HepG2 (cell line): ENCODE data around the gene BRPF1. TPM values are rescaled to one million over a fixed set of nuclear protein-coding genes. Genes with fewer than 3 reads are reported as not detected.

Experiments used
- ERF ChIP-seq: IDR thresholded peaks from 2 replicates; pipeline ENCODE4 v1.6.1; 2018; ENCODE audit warnings: missing biosample characterization, missing genetic modification reagents
- KDM5A ChIP-seq: fragments of 200-600 bp; sonication (generic); IDR thresholded peaks from 2 replicates; pipeline ENCODE4 v1.7.0; 2018; ENCODE audit warnings: antibody characterized with exemption, mild to moderate bottlenecking, low read length, borderline replicate concordance
- KLF9 ChIP-seq: IDR thresholded peaks from 2 replicates; pipeline ENCODE4 v1.6.1; 2016; ENCODE audit warnings: low read depth
- MED8 ChIP-seq: sonication (generic); formaldehyde crosslinking; IDR thresholded peaks from 2 replicates; pipeline ENCODE4 v1.8.1; 2023; ENCODE audit warnings: mild to moderate bottlenecking, missing genetic modification reagents; ENCODE audit not compliant: insufficient replicate concordance
- SATB2 ChIP-seq: sonication (generic); formaldehyde crosslinking; IDR thresholded peaks from 2 replicates; pipeline ENCODE4 v1.5.0; 2020; ENCODE audit warnings: missing genetic modification reagents
- SP2 ChIP-seq: sonication (generic); formaldehyde crosslinking; IDR thresholded peaks from 2 replicates; pipeline ENCODE4 v1.5.1; 2020; ENCODE audit warnings: mild to moderate bottlenecking, missing genetic modification reagents
- SRSF1 ChIP-seq: fragments of 200-400 bp; formaldehyde crosslinking; optimal IDR thresholded peaks from 2 replicates; pipeline ENCODE3; 2017; ENCODE audit warnings: mild to moderate bottlenecking, low read depth, low read length, moderate library complexity
- ZBTB3 ChIP-seq: sonication (generic); formaldehyde crosslinking; IDR thresholded peaks from 2 replicates; pipeline ENCODE4 v1.4.0; 2020; ENCODE audit warnings: low read depth, mild to moderate bottlenecking, moderate library complexity, missing genetic modification reagents, borderline replicate concordance
- ZMAT3 ChIP-seq: sonication (generic); formaldehyde crosslinking; conservative IDR thresholded peaks from 2 replicates; pipeline ENCODE4 v1.7.0; 2021; ENCODE audit warnings: missing genetic modification reagents
- ZNF160 ChIP-seq: sonication (generic); formaldehyde crosslinking; IDR thresholded peaks from 2 replicates; pipeline ENCODE4 v1.8.0; 2022; ENCODE audit warnings: mild to moderate bottlenecking, inconsistent platforms, missing genetic modification reagents
- ZNF224 ChIP-seq: sonication (generic); formaldehyde crosslinking; IDR thresholded peaks from 2 replicates; pipeline ENCODE4 v1.5.0; 2020; ENCODE audit warnings: mild to moderate bottlenecking, missing genetic modification reagents
- ZNF317 ChIP-seq: sonication (generic); formaldehyde crosslinking; IDR thresholded peaks from 2 replicates; pipeline ENCODE4 v1.5.0; 2020; ENCODE audit warnings: mild to moderate bottlenecking, missing genetic modification reagents
- ZNF552 ChIP-seq: sonication (generic); formaldehyde crosslinking; IDR thresholded peaks from 2 replicates; pipeline ENCODE4 v1.9.0; 2022; ENCODE audit warnings: missing genetic modification reagents, mild to moderate bottlenecking, borderline replicate concordance
- ZNF569 ChIP-seq: sonication (generic); formaldehyde crosslinking; IDR thresholded peaks from 2 replicates; pipeline ENCODE4 v1.5.0; 2020; ENCODE audit warnings: mild to moderate bottlenecking, missing genetic modification reagents, moderate library complexity, borderline replicate concordance
- ZNF709 ChIP-seq: sonication (generic); formaldehyde crosslinking; IDR thresholded peaks from 2 replicates; pipeline ENCODE4 v1.5.0; 2020; ENCODE audit warnings: mild to moderate bottlenecking, missing genetic modification reagents
- ZSCAN22 ChIP-seq: sonication (generic); formaldehyde crosslinking; IDR thresholded peaks from 2 replicates; pipeline ENCODE4 v1.4.0; 2020; ENCODE audit warnings: mild to moderate bottlenecking, missing genetic modification reagents
- polyA plus RNA-seq, 8 experiments: library from polyadenylated mRNA; depleted of rRNA in 3 of 8; stranded (reverse) in 7 of 8; unstranded in 1 of 8; fragments of >200 nt; fragmentation: Illumina TruSeq in 4 of 8; extraction: Trizol in 4 of 8; gene quantifications; 2 replicates each; pipeline versions ENCODE4 v1.2.1 to v1.2.3, GENCODE V29; 2011 to 2016; ENCODE audit warnings: low read depth in 4 of 8, missing spikeins in 1 of 8, mixed read lengths in 1 of 8; ENCODE audit not compliant: insufficient read depth in 1 of 8
- total RNA-seq, 5 experiments: library from RNA; depleted of rRNA; stranded (reverse); fragments of >200 nt; fragmentation: Illumina TruSeq; extraction: Trizol; gene quantifications; 2 replicates each; pipeline ENCODE4 v1.2.3, GENCODE V29; 2016; ENCODE audit warnings: low read depth in 1 of 5
- TF ChIP-seq, protein P1 (sequence below): IDR thresholded peaks from 2 replicates; pipeline ENCODE4 v1.6.1; 2018; ENCODE audit warnings: missing genetic modification reagents
- TF ChIP-seq, protein P2 (sequence below): sonication (generic); formaldehyde crosslinking; IDR thresholded peaks from 2 replicates; pipeline ENCODE4 v1.4.0; 2020; ENCODE audit warnings: missing genetic modification reagents
- TF ChIP-seq, protein P3 (sequence below): sonication (generic); formaldehyde crosslinking; IDR thresholded peaks from 2 replicates; pipeline ENCODE4 v1.4.0; 2020; ENCODE audit warnings: mild to moderate bottlenecking, missing genetic modification reagents

BRPF1 gene
- total and polyA plus RNA-seq, 2 of the 13 experiments (the other 11 are each of a cell fraction or from before 2014, with no cell fraction given) = 7.3 to 10.0 TPM

DNA sequence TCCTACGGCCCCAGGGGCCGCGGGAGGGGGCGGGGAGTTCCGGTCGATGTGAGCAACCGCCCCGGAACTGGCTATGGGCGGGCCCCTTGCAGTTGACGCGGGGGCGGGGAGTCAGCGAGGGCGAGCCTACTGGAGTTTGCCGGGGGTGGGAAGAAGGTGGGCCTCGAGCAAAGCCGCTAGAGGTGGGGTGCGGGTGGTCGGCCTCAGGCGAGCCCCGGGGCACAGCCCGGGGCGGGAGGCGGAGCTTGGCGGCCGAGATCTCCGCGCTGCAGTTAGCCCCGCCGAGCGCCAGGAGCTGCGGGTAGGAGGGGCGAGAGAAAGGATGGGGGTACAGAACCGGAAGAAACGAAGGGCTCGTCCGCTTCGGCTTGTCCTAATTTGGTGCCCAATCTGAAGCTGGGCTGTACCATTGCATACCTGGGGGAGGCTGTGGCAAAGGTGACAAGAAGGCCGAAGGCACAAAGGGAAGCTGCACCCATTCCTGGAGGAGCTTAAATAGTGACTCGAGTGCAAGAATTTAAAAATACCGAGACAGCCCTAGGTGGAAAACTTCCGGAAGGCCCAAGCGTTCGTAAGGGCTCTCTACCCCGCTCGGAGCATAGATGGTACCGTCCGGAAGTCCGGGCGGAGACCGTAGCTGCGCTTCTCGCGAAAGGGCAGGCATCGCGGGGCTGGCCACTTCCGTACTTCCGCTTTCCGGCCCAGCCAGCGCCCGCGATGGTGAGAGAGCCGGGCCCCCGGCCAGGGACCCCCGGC is 61.0 kb downstream of the BRPF1 start, which contains the start of the genes ARPC4 and TADA3 (continued):
- TF ChIP-seq ZBTB3 (CRISPR knock-in tag) = no peak
- TF ChIP-seq ZNF569 = 0 out of 2 replicates have a peak, but pooled peaks have one; percentile 4
- TF ChIP-seq ZNF317 (CRISPR knock-in tag) = no peak
- 0 out of 2 replicates have a peak, but pooled peaks have one; percentile 36 for TF ChIP-seq ZNF224 (CRISPR knock-in tag)
- TF ChIP-seq ZSCAN22 (CRISPR knock-in tag) = no peak
- TF ChIP-seq ZNF552 (CRISPR knock-in tag) = peak; percentile 32; the same call in 1 of the 2 replicates
- peak; percentile 75 for TF ChIP-seq SRSF1
- TF ChIP-seq, protein P1, sequence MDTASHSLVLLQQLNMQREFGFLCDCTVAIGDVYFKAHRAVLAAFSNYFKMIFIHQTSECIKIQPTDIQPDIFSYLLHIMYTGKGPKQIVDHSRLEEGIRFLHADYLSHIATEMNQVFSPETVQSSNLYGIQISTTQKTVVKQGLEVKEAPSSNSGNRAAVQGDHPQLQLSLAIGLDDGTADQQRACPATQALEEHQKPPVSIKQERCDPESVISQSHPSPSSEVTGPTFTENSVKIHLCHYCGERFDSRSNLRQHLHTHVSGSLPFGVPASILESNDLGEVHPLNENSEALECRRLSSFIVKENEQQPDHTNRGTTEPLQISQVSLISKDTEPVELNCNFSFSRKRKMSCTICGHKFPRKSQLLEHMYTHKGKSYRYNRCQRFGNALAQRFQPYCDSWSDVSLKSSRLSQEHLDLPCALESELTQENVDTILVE = no peak; the same call in none of the 2 replicates
- no peak; the same call in 1 of the 2 replicates for TF ChIP-seq KLF9 (CRISPR knock-in tag)
- TF ChIP-seq ZNF709 (CRISPR knock-in tag) = peak; percentile 45; the same call in 1 of the 2 replicates
- TF ChIP-seq, protein P2, sequence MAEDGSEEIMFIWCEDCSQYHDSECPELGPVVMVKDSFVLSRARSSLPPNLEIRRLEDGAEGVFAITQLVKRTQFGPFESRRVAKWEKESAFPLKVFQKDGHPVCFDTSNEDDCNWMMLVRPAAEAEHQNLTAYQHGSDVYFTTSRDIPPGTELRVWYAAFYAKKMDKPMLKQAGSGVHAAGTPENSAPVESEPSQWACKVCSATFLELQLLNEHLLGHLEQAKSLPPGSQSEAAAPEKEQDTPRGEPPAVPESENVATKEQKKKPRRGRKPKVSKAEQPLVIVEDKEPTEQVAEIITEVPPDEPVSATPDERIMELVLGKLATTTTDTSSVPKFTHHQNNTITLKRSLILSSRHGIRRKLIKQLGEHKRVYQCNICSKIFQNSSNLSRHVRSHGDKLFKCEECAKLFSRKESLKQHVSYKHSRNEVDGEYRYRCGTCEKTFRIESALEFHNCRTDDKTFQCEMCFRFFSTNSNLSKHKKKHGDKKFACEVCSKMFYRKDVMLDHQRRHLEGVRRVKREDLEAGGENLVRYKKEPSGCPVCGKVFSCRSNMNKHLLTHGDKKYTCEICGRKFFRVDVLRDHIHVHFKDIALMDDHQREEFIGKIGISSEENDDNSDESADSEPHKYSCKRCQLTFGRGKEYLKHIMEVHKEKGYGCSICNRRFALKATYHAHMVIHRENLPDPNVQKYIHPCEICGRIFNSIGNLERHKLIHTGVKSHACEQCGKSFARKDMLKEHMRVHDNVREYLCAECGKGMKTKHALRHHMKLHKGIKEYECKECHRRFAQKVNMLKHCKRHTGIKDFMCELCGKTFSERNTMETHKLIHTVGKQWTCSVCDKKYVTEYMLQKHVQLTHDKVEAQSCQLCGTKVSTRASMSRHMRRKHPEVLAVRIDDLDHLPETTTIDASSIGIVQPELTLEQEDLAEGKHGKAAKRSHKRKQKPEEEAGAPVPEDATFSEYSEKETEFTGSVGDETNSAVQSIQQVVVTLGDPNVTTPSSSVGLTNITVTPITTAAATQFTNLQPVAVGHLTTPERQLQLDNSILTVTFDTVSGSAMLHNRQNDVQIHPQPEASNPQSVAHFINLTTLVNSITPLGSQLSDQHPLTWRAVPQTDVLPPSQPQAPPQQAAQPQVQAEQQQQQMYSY (CRISPR knock-in tag) = no peak
- TF ChIP-seq, protein P3, sequence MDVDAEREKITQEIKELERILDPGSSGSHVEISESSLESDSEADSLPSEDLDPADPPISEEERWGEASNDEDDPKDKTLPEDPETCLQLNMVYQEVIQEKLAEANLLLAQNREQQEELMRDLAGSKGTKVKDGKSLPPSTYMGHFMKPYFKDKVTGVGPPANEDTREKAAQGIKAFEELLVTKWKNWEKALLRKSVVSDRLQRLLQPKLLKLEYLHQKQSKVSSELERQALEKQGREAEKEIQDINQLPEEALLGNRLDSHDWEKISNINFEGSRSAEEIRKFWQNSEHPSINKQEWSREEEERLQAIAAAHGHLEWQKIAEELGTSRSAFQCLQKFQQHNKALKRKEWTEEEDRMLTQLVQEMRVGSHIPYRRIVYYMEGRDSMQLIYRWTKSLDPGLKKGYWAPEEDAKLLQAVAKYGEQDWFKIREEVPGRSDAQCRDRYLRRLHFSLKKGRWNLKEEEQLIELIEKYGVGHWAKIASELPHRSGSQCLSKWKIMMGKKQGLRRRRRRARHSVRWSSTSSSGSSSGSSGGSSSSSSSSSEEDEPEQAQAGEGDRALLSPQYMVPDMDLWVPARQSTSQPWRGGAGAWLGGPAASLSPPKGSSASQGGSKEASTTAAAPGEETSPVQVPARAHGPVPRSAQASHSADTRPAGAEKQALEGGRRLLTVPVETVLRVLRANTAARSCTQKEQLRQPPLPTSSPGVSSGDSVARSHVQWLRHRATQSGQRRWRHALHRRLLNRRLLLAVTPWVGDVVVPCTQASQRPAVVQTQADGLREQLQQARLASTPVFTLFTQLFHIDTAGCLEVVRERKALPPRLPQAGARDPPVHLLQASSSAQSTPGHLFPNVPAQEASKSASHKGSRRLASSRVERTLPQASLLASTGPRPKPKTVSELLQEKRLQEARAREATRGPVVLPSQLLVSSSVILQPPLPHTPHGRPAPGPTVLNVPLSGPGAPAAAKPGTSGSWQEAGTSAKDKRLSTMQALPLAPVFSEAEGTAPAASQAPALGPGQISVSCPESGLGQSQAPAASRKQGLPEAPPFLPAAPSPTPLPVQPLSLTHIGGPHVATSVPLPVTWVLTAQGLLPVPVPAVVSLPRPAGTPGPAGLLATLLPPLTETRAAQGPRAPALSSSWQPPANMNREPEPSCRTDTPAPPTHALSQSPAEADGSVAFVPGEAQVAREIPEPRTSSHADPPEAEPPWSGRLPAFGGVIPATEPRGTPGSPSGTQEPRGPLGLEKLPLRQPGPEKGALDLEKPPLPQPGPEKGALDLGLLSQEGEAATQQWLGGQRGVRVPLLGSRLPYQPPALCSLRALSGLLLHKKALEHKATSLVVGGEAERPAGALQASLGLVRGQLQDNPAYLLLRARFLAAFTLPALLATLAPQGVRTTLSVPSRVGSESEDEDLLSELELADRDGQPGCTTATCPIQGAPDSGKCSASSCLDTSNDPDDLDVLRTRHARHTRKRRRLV = no peak
- no peak for TF ChIP-seq MED8 (CRISPR knock-in tag)
- 0 out of 2 replicates have a peak, but pooled peaks have one; percentile 26 for TF ChIP-seq ZMAT3 (CRISPR knock-in tag)
- peak; percentile 74; the same call in 1 of the 2 replicates for TF ChIP-seq KDM5A
- TF ChIP-seq SP2 = peak; percentile 62
- no peak for TF ChIP-seq SATB2 (CRISPR knock-in tag)
- TF ChIP-seq ERF = peak; percentile 22; the same call in 1 of the 2 replicates
- TF ChIP-seq ZNF160 (CRISPR knock-in tag) = no peak; the same call in 1 of the 2 replicates
